GM10248 (cell line): Measurements from ENCODE around the gene CIROP.
"Not testable (repeated sequence)": the region's sequence is repeated elsewhere in the genome, so short reads cannot be mapped to it uniquely, and the experiment has no call there.

Experiments used
- CTCF ChIA-PET: fragments of 300-600 bp; sonication (Branson Sonifier 250); formaldehyde crosslinking; extraction: SDS; loops from one replicate; lab custom pipeline; 2021; ENCODE audit warnings: antibody characterized with exemption; lab: Yijun Ruan, JAX
- POLR2A ChIA-PET: fragments of 350-650 bp; sonication (Branson Sonifier 250); formaldehyde crosslinking; extraction: SDS; loops from one replicate; lab custom pipeline; 2020; ENCODE audit warnings: antibody characterized with exemption; lab: Yijun Ruan, JAX
- DNase-seq: peaks from one replicate; pipeline ENCODE4 v3.0.0; 2012; ENCODE audit errors: extremely low spot score
- CTCF ChIP-seq: IDR thresholded peaks from 2 replicates; pipeline ENCODE4 v1.5.1; 2012; ENCODE audit warnings: mild to moderate bottlenecking, low read depth; ENCODE audit errors: extremely low read depth, missing control alignments, control extremely low read depth

CIROP gene

GRCh38 chr14:23110579-23111365 lies 6.0 kb upstream of the CIROP start:
- TF ChIP-seq CTCF: no peak
- DNase-seq: no peak
- ChIA-PET POLR2A (interaction anchor here (0.5 kb wide), 1 partner anchor 28 kb away, joined by 6 read pairs; no protein-coding TSS in a partner anchor), CTCF (interaction anchor here (0.9 to 5.4 kb wide), 9 partner anchors 9 to 182 kb away, joined by 3 to 47 read pairs (median 8); partner anchors contain the start of genes ACIN1, C14orf119 and CEBPE)

- CTCF ChIA-PET: interaction anchor here (0.9 to 5.4 kb wide), 13 partner anchors 9 to 271 kb away, joined by 3 to 47 read pairs (median 4); partner anchors contain the start of genes ACIN1, C14orf119, CEBPE and HOMEZ
- no peak for TF ChIP-seq CTCF
Observed at GRCh38 chr14:23109769-23110168, 5.0 kb upstream of the CIROP start.

GRCh38 chr14:23108169-23108568 lies 3.4 kb upstream of the CIROP start:
- POLR2A ChIA-PET, DNase-seq: not testable (repeated sequence)
- CTCF ChIA-PET: interaction anchor here (1.0 to 5.4 kb wide), 6 partner anchors 11 to 50 kb away, joined by 3 to 47 read pairs (median 12); partner anchors contain the start of gene CEBPE

More at GRCh38 chr14:23109769-23110168, 5.0 kb upstream of the CIROP start:
- POLR2A ChIA-PET: no interaction called here
- DNase-seq: no peak

- DNase-seq, POLR2A ChIA-PET: not testable (repeated sequence)
- CTCF ChIA-PET: interaction anchor here (4.0 kb wide), 1 partner anchor 39 kb away, joined by 18 read pairs; no protein-coding TSS in a partner anchor
Observed at GRCh38 chr14:23107620-23108019, 2.8 kb upstream of the CIROP start.

- no peak for DNase-seq
- no peak for TF ChIP-seq CTCF
- ChIA-PET POLR2A (no interaction called here), CTCF (interaction anchor here (1.2 to 1.6 kb wide), 2 partner anchors 12 to 14 kb away, joined by 3 to 13 read pairs; partner anchors contain the start of gene ACIN1)
Observed at GRCh38 chr14:23106747-23107045, 1.9 kb upstream of the CIROP start.

- ChIA-PET POLR2A (no interaction called here), CTCF (no interaction called here)
- TF ChIP-seq CTCF: no peak
- no peak for DNase-seq
Observed at GRCh38 chr14:23105348-23105824, 597 bp upstream of the CIROP start.

GRCh38 chr14:23104070-23104590 lies 659 bp downstream of the CIROP start:
- DNase-seq: no peak
- POLR2A ChIA-PET: interaction anchor here (0.5 kb wide), 1 partner anchor 73 kb away, joined by 3 read pairs; no protein-coding TSS in a partner anchor
- CTCF ChIA-PET: interaction anchor here (1.9 kb wide), 1 partner anchor 119 kb away, joined by 7 read pairs; no protein-coding TSS in a partner anchor
- TF ChIP-seq CTCF: no peak
